ENCODE results near the gene SRGAP1. TPM values are rescaled to one million over a fixed set of nuclear protein-coding genes. Genes with fewer than 3 reads are reported as not detected.

The SRGAP1 gene
- total RNA-seq, 1 donor from 2014 or later = 7.4 TPM

DNA sequence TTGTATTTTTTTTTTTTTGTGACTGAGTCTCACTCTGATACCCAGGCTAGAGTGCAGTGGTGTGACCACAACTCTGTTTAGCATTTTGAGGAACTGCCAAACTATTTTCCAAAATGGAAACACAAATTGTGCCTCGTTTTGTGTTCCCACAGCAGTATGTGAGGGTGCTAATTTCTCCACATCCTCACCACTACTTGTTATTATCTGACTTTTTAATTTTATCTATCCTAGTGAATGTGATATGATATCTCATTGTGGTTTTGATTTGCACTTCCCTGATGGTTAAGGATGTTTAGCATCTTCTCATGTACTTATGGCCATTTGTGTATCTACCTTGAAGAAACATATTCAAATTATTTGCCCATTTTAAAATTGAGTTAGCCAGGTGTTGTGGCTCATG is 62.4 kb downstream of the SRGAP1 start:
- H3K36me3 ChIP-seq = no peaks in the 10 kb centered on the region
- no peak for DNase-seq (ENCODE audit: extremely low spot score in 2 of 2)
- H3K9me3 ChIP-seq = no peaks in the 10 kb centered on the region
- H3K4me3 ChIP-seq = no peak overlapping the region
- no peak overlapping the region for H3K27ac ChIP-seq
- no peaks in the 10 kb centered on the region for H3K4me1 ChIP-seq
- TF ChIP-seq POLR2A (IDR thresholded peaks at IDR 0.05) (no peak), POLR2AphosphoS5 (IDR thresholded peaks at IDR 0.05; ENCODE audit: insufficient read depth in 1 of 2, low read depth in 1 of 2) (no peak)
- TF ChIP-seq, protein P1, sequence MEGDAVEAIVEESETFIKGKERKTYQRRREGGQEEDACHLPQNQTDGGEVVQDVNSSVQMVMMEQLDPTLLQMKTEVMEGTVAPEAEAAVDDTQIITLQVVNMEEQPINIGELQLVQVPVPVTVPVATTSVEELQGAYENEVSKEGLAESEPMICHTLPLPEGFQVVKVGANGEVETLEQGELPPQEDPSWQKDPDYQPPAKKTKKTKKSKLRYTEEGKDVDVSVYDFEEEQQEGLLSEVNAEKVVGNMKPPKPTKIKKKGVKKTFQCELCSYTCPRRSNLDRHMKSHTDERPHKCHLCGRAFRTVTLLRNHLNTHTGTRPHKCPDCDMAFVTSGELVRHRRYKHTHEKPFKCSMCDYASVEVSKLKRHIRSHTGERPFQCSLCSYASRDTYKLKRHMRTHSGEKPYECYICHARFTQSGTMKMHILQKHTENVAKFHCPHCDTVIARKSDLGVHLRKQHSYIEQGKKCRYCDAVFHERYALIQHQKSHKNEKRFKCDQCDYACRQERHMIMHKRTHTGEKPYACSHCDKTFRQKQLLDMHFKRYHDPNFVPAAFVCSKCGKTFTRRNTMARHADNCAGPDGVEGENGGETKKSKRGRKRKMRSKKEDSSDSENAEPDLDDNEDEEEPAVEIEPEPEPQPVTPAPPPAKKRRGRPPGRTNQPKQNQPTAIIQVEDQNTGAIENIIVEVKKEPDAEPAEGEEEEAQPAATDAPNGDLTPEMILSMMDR (IDR thresholded peaks at IDR 0.05) = no peak
- no peaks in the 10 kb centered on the region for H3K27me3 ChIP-seq
- intact Hi-C loops (cut with DNase I) = no loop called here

DNA sequence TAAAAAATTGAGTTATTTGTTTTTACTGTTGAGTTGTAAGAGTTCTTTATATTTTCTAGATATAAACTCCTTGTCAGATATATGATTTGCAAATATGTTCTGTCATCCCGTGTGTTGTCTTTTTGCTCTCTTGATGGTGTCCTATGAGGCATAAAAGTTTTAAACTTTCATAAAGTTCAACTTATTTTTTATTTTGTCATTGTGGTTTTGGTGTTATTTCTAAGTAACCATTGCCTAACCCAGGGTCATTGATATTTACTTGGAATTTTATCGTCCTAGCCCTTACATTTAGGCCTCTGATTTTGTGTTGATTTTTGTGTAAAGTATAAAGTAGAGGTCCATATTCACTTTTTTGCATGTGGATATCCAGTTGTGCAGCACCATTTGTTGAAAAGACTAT is 63.1 kb downstream of the SRGAP1 start:
- Histone ChIP-seq H3K9me3 (no peaks in the 10 kb centered on the region), H3K4me1 (no peaks in the 10 kb centered on the region), H3K4me3 (no peak overlapping the region), H3K27ac (no peak overlapping the region), H3K36me3 (no peaks in the 10 kb centered on the region), H3K27me3 (no peaks in the 10 kb centered on the region)
- intact Hi-C loops (cut with DNase I) = no loop called here
- DNase-seq (ENCODE audit: extremely low spot score in 2 of 2) = no peak
- TF ChIP-seq, protein P1 (IDR thresholded peaks at IDR 0.05) = no peak
- TF ChIP-seq POLR2AphosphoS5 (IDR thresholded peaks at IDR 0.05; ENCODE audit: insufficient read depth in 1 of 2, low read depth in 1 of 2) (no peak), POLR2A (IDR thresholded peaks at IDR 0.05) (no peak)

DNA sequence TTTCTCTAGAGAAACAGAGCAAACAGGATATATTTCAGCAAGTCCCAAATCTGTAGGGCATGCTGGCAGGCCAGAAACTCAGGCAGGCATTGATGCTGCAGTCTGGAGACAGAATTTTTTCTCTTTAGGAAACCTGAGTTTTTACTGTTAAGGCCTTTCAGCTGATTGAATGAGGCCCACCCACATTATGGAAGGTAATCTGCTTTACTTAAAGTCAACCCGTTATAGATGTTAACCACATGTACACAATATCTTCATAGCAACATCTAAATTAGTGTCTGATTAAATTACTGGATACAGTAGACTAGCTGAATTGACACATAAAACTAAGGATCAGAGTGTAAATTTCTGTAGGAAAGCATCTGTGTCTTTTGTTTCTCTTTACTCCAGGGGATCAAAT is 65.2 kb downstream of the SRGAP1 start:
- no peaks in the 10 kb centered on the region for H3K36me3 ChIP-seq
- no peaks in the 10 kb centered on the region for H3K9me3 ChIP-seq
- peaks cover 4% of the 10 kb centered on the region for H3K4me1 ChIP-seq
- H3K27ac ChIP-seq = no peak overlapping the region
- no peak overlapping the region for H3K4me3 ChIP-seq
- intact Hi-C loops (cut with DNase I) = no loop called here
- TF ChIP-seq, protein P1 (IDR thresholded peaks at IDR 0.05) = no peak
- TF ChIP-seq POLR2AphosphoS5 (IDR thresholded peaks at IDR 0.05; ENCODE audit: insufficient read depth in 1 of 2, low read depth in 1 of 2) (no peak), POLR2A (IDR thresholded peaks at IDR 0.05) (no peak)
- H3K27me3 ChIP-seq = no peaks in the 10 kb centered on the region
- no peak for DNase-seq (ENCODE audit: extremely low spot score in 2 of 2)

DNA sequence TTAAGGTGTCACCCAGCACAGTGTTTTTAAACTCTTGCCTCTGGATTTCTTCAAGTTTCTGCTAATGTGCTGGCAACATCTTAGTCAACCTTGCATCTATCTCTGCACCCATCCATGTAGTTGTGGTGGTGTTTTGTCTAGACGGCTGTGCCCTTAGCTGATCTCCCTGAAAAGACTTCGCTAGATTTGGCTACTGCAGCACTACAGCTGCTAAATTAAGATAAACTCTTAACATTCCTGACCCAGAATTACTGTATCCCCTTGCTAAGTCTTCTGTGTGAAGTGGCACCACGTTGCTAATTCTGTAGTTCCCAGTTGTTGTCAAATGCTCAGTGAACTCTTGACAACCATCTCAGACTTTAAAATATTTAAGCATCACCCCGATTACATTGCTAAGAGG is 66.8 kb downstream of the SRGAP1 start:
- H3K4me1 ChIP-seq = peaks cover 19% of the 10 kb centered on the region
- intact Hi-C loops (cut with DNase I) = no loop called here
- no peaks in the 10 kb centered on the region for H3K9me3 ChIP-seq
- no peaks in the 10 kb centered on the region for H3K27me3 ChIP-seq
- no peak overlapping the region for H3K27ac ChIP-seq
- no peaks in the 10 kb centered on the region for H3K36me3 ChIP-seq
- DNase-seq (ENCODE audit: extremely low spot score in 2 of 2) = no peak
- TF ChIP-seq POLR2AphosphoS5 (IDR thresholded peaks at IDR 0.05; ENCODE audit: insufficient read depth in 1 of 2, low read depth in 1 of 2) (no peak), POLR2A (IDR thresholded peaks at IDR 0.05) (no peak)
- TF ChIP-seq, protein P1 (IDR thresholded peaks at IDR 0.05) = no peak
- H3K4me3 ChIP-seq = no peak overlapping the region

DNA sequence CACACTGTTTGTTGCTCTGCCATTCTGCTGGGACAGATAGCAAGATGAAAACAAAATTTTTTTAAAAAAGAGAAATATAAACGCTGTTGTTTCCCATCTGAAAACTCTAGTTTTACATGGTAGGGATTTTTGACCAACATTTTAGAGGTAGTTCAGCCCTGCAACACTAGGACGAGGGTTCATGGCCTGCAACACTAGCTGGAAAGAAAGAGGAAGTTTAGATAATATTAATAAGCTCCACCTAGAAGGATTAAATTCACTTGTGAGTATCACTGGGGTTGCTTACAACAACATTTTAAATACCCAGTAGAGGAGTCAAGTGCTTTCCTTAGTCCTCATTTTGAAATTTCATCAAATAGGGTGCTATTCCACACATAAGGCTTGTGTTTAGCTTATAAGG is 68.2 kb downstream of the SRGAP1 start:
- DNase-seq (ENCODE audit: extremely low spot score in 2 of 2) = no peak
- H3K9me3 ChIP-seq = no peaks in the 10 kb centered on the region
- TF ChIP-seq POLR2A (IDR thresholded peaks at IDR 0.05) = no peak
- TF ChIP-seq POLR2AphosphoS5 (IDR thresholded peaks at IDR 0.05; ENCODE audit: insufficient read depth in 1 of 2, low read depth in 1 of 2) = no peak
- TF ChIP-seq, protein P1 (IDR thresholded peaks at IDR 0.05) = no peak
- no peak overlapping the region for H3K4me3 ChIP-seq
- intact Hi-C loops (cut with DNase I) = no loop called here
- H3K27ac ChIP-seq = no peak overlapping the region
- H3K4me1 ChIP-seq = peaks cover 33% of the 10 kb centered on the region
- H3K36me3 ChIP-seq = no peaks in the 10 kb centered on the region
- no peaks in the 10 kb centered on the region for H3K27me3 ChIP-seq

Data from vagina (tissue), 2 donors.